HG02588 (cell line): ENCODE measurements around the gene KRTAP5-10.
"Not testable (repeated sequence)": the region's sequence is repeated elsewhere in the genome, so short reads cannot be mapped to it uniquely, and the experiment has no call there.

Experiments used
- ATAC-seq: cut with Tn5 transposase; IDR thresholded peaks from one replicate; pipeline ENCODE4 v1.9.1; 2021; ENCODE audit warnings: mild to moderate bottlenecking, moderate library complexity; ENCODE audit not compliant: unreplicated experiment

Gene KRTAP5-10

GRCh38 chr11:71571101-71571850 lies 5.9 kb downstream of the KRTAP5-10 start:
- ATAC-seq, result not testable (repeated sequence)

DNA sequence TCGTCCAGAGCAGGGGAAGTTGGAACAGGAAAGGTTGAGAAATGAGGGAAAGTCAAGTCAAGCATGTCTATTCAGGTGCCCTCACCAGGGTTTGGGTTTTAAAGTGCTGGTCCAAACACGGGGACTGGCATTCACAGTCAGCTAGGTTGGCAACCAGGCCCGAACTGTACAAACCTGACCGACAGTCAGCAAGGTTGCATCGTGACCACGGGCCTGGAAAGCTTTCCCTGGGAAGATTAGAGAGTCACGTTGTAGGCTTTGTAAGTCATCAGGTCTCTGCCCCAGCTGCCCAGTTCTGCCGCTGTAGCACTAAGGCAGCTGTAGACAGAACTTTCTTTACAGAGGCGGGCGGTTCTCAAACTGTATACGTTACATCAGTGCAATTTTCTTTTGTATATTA lies 7.4 kb downstream of the KRTAP5-10 start:
- no peak for ATAC-seq

DNA sequence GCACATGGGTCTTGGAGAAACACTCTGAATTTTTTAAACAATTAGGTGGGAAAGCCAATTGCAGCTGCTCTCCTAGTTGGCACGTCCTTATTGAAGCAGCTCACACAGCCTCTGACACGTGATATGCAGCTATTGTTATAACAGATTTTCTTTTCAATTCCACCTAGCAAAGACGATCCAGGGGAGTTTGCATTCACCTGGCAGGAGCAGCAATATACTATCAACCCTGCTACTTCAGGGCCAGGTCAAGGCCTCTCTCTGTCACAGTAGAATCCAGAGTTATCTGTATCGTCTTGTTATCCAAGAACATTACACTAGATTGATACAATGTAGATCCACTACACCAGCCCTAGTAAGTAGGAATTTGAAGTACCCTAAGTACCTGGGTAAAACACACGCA lies 9.1 kb downstream of the KRTAP5-10 start:
- ATAC-seq, result no peak

GRCh38 chr11:71575723-71576424 lies 10.5 kb downstream of the KRTAP5-10 start:
- ATAC-seq, result no peak

- not testable (repeated sequence) for ATAC-seq
Measured at GRCh38 chr11:71576688-71577465, 11.5 kb downstream of the KRTAP5-10 start.

DNA sequence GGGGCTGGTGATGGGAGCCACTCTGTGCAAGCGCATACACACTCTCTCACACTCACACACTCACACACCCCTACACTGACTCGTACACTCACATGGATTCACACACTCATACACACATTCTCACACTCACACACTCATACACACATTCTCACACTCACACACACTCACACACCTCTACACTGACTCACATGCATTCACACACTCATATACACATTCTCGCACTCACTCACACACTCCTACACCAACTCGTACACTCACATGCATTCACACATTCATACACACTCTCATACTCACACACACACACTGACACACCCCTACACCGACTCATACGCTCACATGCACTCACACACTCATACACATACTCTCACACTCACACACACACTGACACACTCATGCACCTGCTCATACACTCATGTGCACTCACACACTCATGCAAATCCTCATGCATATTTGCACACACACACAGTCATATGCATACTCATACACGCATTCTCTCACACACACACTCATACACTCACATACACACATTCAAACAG lies 12.2 kb downstream of the KRTAP5-10 start:
- no peak for ATAC-seq

DNA sequence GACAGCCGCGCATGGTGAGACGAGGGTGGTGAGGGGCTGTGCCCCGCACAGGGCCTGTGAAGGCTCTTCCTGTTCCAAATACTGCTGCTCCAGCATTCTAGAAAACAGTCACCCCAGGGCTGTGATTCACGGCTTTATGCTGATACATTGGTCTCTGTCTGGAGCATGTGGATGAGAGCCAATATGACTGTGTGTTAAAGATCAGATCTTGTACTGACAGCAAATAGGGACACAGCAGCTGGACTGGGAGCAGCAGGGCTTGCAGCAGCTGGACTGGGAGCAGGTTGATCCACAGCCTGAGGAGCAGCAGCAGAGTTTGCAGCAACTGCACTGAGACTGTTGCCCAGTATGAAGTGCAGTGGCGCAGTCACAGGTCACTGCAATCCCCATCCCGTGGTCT lies 14.2 kb downstream of the KRTAP5-10 start:
- not testable (repeated sequence) for ATAC-seq

DNA sequence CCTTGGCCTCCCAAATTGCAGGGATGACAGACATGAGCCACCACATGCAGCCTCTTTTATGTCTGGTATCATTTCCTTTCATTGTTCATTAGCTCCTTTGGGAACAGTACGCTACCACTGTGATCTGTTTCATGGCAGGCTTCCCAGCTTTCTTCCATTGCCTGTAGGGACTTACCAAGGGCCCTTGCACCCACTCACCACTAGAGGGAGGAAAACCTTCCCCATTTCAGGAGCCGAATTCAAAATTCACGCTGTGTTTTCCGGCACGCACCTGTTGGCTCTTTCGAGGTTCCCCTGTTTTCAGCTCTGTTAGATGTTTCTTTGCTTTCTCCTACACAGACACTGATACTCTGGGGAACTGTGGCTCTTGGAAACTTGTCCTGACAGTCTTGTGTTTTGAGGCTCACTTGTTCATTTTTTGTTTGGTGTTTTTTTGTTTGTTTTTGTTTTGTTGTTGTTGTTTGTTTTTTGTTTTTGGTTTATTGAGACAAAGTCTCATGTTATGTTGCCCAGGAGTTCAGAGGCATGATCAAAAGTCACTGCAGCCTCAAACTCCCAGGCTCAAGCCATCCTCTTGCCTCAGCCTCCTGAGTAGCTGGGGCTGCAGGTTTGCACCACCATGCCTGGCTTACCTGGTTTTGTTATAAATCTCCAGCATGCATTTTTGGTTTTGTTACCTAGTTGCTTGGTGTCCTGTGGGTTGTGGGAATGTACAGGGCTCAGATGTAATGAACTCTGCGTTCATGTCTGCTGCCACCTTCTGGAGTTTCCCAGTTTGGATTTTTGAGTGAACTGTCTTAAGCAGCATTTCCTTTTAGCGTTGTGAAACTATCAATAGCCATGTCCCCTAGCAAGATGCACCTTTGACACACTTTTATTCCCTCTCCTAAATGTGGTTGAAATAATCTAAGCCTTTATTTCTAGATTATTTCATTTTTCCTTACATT lies 15.0 kb downstream of the KRTAP5-10 start:
- no peak for ATAC-seq

- no peak for ATAC-seq
Measured at GRCh38 chr11:71581826-71582225, 16.5 kb downstream of the KRTAP5-10 start.

GRCh38 chr11:71582309-71582895 lies 17.0 kb downstream of the KRTAP5-10 start, which contains the start of gene KRTAP5-11:
TSS of gene KRTAP5-11 (minus strand) at chr11:71582875. CDS start at chr11:71582837, 38 bp downstream.
- ATAC-seq, result no peak

- ATAC-seq, result not testable (repeated sequence)
Measured at GRCh38 chr11:71582969-71583368, 17.6 kb downstream of the KRTAP5-10 start.

DNA sequence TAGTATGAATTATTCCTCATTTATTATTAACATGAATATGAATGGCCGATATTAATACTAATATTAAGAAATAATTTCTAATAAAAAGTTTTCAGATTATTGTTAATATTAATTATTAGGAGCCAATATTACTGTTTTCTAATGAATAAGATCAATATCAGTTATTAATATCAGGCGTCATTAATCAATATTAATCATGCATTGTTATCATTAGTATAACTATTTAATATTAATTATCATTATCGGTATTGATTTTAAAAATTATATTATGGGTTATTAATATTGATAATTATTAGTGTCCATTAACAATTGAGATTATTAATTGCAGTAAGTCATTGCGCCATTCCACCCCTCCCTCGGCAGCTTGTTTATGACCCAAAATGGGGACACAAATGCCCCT lies 20.3 kb downstream of the KRTAP5-10 start:
- ATAC-seq, result not testable (repeated sequence)

GRCh38 chr11:71588314-71588713 lies 23.0 kb downstream of the KRTAP5-10 start:
- not testable (repeated sequence) for ATAC-seq

GRCh38 chr11:71588822-71589545 lies 23.6 kb downstream of the KRTAP5-10 start:
- not testable (repeated sequence) for ATAC-seq

DNA sequence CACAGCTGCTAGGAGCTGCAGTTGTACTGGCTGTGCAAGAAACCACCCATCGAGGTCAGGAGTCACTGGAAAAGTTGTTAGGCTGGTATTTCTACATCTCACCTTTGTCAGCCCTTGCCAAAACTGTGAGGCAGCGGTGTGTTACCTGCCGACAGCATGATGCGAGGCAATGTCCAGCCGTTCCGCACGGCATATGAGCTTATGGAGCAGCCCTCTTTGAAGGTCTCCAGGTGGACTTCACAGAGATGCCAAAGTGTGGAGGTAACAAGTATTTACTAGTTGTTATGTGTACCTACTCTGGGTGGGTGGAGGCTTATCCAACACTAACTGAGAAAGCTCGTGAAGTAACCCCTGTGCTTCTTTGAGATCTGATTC lies 24.2 kb downstream of the KRTAP5-10 start:
- not testable (repeated sequence) for ATAC-seq

DNA sequence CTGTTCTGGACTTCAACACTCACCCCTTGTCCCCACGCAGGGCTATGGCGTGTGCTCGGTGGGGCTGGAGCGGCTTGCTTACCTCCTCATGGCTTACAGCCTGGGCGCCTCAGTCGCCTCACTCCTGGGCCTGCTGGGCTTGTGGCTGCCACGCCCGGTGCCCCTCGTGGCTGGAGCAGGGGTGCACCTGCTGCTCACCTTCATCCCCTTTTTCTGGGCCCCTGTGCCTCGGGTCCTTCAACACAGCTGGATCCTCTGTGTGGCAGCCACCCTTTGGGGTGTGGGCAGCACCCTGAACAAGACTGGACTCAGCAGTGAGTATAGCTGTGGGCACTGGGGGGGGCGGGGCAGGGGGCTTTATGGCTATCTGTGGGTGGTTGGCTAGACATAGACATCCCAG lies 37.9 kb downstream of the KRTAP5-10 start:
- ATAC-seq, result not testable (repeated sequence)

DNA sequence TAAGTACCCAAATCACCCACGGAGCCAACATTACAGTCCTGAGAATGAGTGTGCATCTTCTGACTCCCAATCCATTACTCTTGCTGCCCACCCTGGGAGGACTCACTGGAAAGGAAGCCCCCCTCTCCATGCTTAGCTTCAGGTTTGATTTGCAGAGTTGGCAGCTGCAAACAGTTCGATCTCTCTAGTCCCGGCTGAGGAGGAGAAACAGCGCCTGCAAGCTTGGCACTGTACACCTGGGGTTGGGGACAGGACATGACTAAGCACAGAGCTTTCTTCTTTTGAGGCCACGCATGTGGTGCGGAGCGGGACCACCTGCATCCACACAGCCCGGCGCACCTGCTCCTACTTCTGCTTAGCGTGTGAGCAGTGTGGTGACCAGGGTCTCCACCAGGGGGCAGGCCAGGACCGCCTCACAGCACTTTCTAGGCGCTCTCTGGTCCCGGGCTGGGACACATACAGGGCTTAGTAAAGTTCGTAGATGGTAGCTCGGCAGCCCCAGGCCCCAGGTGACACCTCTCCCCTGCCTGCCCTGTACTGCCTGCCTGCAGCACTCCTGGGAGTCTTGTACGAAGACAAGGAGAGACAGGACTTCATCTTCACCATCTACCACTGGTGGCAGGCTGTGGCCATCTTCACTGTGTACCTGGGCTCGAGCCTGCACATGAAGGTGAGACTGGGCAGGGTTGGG lies 39.6 kb downstream of the KRTAP5-10 start:
- ATAC-seq, result not testable (repeated sequence)

GRCh38 chr11:71606853-71607519 lies 41.6 kb downstream of the KRTAP5-10 start:
- ATAC-seq, result not testable (repeated sequence)
